Liver (tissue), 9 donors: ENCODE results near the gene LAGE3. TPM values are rescaled to one million over a fixed set of nuclear protein-coding genes. Genes with fewer than 3 reads are reported as not detected.

Source experiments
- DNase-seq: peaks from one replicate; pipeline ENCODE4 v3.0.0-alpha.2; 2017; ENCODE audit warnings: low spot score
- H3K27ac ChIP-seq, 2 donors: one replicate each; pipeline ENCODE4 v1.7.0; 2013; ENCODE audit warnings: inconsistent platforms in 2 of 2, low read length in 2 of 2, control low read depth in 1 of 2, low read depth in 1 of 2, mild to moderate bottlenecking in 1 of 2
- H3K27me3 ChIP-seq, 4 donors: one replicate each; pipeline versions ENCODE4 v1.6.1 to v1.7.0; 2013; ENCODE audit warnings: low read length in 3 of 4, inconsistent platforms in 1 of 4, mild to moderate bottlenecking in 1 of 4, moderate library complexity in 1 of 4; ENCODE audit not compliant: control insufficient read depth in 4 of 4, insufficient read depth in 4 of 4
- H3K36me3 ChIP-seq, 4 donors: one replicate each; pipeline versions ENCODE4 v1.6.1 to v1.7.0; 2013; ENCODE audit warnings: low read length in 3 of 4, mild to moderate bottlenecking in 3 of 4, low read depth in 1 of 4, moderate library complexity in 1 of 4; ENCODE audit not compliant: control insufficient read depth in 4 of 4, insufficient read depth in 3 of 4
- H3K4me1 ChIP-seq, 4 donors: one replicate each; pipeline versions ENCODE4 v1.6.1 to v1.7.0; 2013; ENCODE audit warnings: low read length in 3 of 4, mild to moderate bottlenecking in 3 of 4, moderate library complexity in 1 of 4; ENCODE audit not compliant: control insufficient read depth in 4 of 4, insufficient read depth in 4 of 4
- H3K4me3 ChIP-seq, 3 donors: one replicate each; pipeline versions ENCODE4 v1.6.1 to v1.7.0; 2013; ENCODE audit warnings: low read length in 3 of 3, control low read depth in 1 of 3, low read depth in 1 of 3, mild to moderate bottlenecking in 1 of 3
- H3K9ac ChIP-seq, 2 donors: one replicate each; pipeline ENCODE4 v1.7.0; 2013; ENCODE audit warnings: low read length in 2 of 2, mild to moderate bottlenecking in 2 of 2, moderate library complexity in 2 of 2, control low read depth in 1 of 2, low read depth in 1 of 2
- H3K9me3 ChIP-seq, 4 donors: one replicate each; pipeline versions ENCODE4 v1.6.1 to v1.7.0; 2013; ENCODE audit warnings: low read length in 3 of 4; ENCODE audit not compliant: control insufficient read depth in 4 of 4
- CTCF ChIP-seq: fragments of 150-350 bp; IDR thresholded peaks from 2 replicates; pipeline ENCODE4 v1.5.1; 2017; ENCODE audit warnings: improper control_type of control experiment, low read depth, low read length; ENCODE audit not compliant: missing input control
- EGR1 ChIP-seq, 2 donors: IDR thresholded peaks; 2 replicates each; pipeline ENCODE4 v1.6.1; 2016 to 2018; ENCODE audit warnings: antibody characterized with exemption in 2 of 2, low read depth in 2 of 2
- FOXA1 ChIP-seq: IDR thresholded peaks from 2 replicates; pipeline ENCODE4 v1.6.1; 2016; ENCODE audit warnings: antibody characterized with exemption
- GABPA ChIP-seq, 2 donors: IDR thresholded peaks in 1 of 2; conservative IDR thresholded peaks in 1 of 2; 2 replicates each; pipeline ENCODE4 v1.6.1; 2016; ENCODE audit warnings: antibody characterized with exemption in 2 of 2, mild to moderate bottlenecking in 1 of 2, moderate library complexity in 1 of 2
- HNF4G ChIP-seq: IDR thresholded peaks from 2 replicates; pipeline ENCODE4 v1.6.1; 2016; ENCODE audit warnings: antibody characterized with exemption
- JUND ChIP-seq, 2 donors: IDR thresholded peaks; 2 replicates each; pipeline ENCODE4 v1.6.1; 2016; ENCODE audit warnings: antibody characterized with exemption in 2 of 2
- NR2F2 ChIP-seq: IDR thresholded peaks from 2 replicates; pipeline ENCODE4 v1.6.1; 2016; ENCODE audit warnings: antibody characterized with exemption
- REST ChIP-seq: IDR thresholded peaks from 2 replicates; pipeline ENCODE4 v1.6.1; 2016; ENCODE audit warnings: antibody characterized with exemption, mild to moderate bottlenecking
- RXRA ChIP-seq, 2 donors: IDR thresholded peaks; 2 replicates each; pipeline ENCODE4 v1.6.1; 2017 to 2018; ENCODE audit warnings: antibody characterized with exemption in 2 of 2, mild to moderate bottlenecking in 1 of 2
- SP1 ChIP-seq: IDR thresholded peaks from 2 replicates; pipeline ENCODE4 v1.6.1; 2018; ENCODE audit warnings: antibody characterized with exemption, mild to moderate bottlenecking
- ZBTB33 ChIP-seq: IDR thresholded peaks from 2 replicates; pipeline ENCODE4 v1.6.1; 2016; ENCODE audit warnings: antibody characterized with exemption
- WGBS: extraction: QIAGEN DNeasy Blood & Tissue Kit; methylation state at CpG from one replicate; pipeline ENCODE4 v1.1.7; 2013; 5-methylcytosine and 5-hydroxymethylcytosine counted together
- polyA plus RNA-seq, 2 donors: library from polyadenylated mRNA; stranded (reverse) in 1 of 2; unstranded in 1 of 2; fragments of 200-250 nt in 1 of 2; fragments of >200 nt in 1 of 2; fragmentation: Nextera tagmentation in 1 of 2; extraction: Ambion mirVana in 1 of 2; gene quantifications; one replicate each; pipeline versions ENCODE4 v1.2.1 to v1.2.3, GENCODE V29; 2013 to 2015
- total RNA-seq, 2 donors: library from RNA; depleted of rRNA; stranded (reverse); fragments of >200 nt; gene quantifications; one replicate each; pipeline ENCODE4 v1.2.3, GENCODE V29; 2014
- donor health status: healthy.
- donor health status: healthy.
- donor health status: healthy.
- donor health status: healthy.
- donor health status: healthy.

Gene LAGE3
- total and polyA plus RNA-seq, 4 donors: 8.5 to 18.1 (median 12.7) TPM

- no peaks in the 10 kb centered on the region for H3K9me3 ChIP-seq
- H3K36me3 ChIP-seq: peaks cover 0 to 7% (median 2%) of the 10 kb centered on the region in 4 donors
- TF ChIP-seq HNF4G: no peak
- no peak overlapping the region for H3K4me3 ChIP-seq
- WGBS: 92% methylated on average over 17 of the region's 17 CpGs
- DNase-seq: no peak
- H3K9ac ChIP-seq: no peak overlapping the region
- H3K27ac ChIP-seq: no peak overlapping the region
- H3K27me3 ChIP-seq: no peaks in the 10 kb centered on the region
- H3K4me1 ChIP-seq: peaks cover 14 to 30% (median 22%) of the 10 kb centered on the region in 4 donors
These were observed 38.3 kb downstream of the LAGE3 start for GRCh38 chrX:154440623-154441357.

- Histone ChIP-seq H3K36me3 (peaks cover 0 to 10% (median 2%) of the 10 kb centered on the region in 4 donors), H3K27me3 (no peaks in the 10 kb centered on the region), H3K9me3 (no peaks in the 10 kb centered on the region), H3K4me1 (peaks cover 10 to 27% (median 17%) of the 10 kb centered on the region in 4 donors), H3K4me3 (no peak overlapping the region), H3K27ac (peak overlapping the region in 1 of 2 donors; percentile 67), H3K9ac (no peak overlapping the region)
- DNase-seq: no peak
- WGBS: 42% methylated on average over 18 of the region's 18 CpGs
- TF ChIP-seq FOXA1 (no peak), RXRA (IDR thresholded peaks at IDR 0.05) (peak; percentile 88 to 92), NR2F2 (peak; percentile 55), JUND (IDR thresholded peaks at IDR 0.05) (no peak), GABPA (IDR thresholded peaks at IDR 0.05 in 1 of 2, conservative IDR thresholded peaks at IDR 0.05 in 1 of 2) (peak; percentile 67 to 84), SP1 (peak; percentile 52)
These were observed 39.2 kb downstream of the LAGE3 start for GRCh38 chrX:154439841-154440240.

- Histone ChIP-seq H3K4me3 (peak overlapping the region; percentile 50 to 75 (median 75)), H3K27ac (no peak overlapping the region), H3K4me1 (peaks cover 10 to 18% (median 14%) of the 10 kb centered on the region in 4 donors), H3K36me3 (peaks cover 0 to 13% (median 5%) of the 10 kb centered on the region in 4 donors), H3K9me3 (no peaks in the 10 kb centered on the region), H3K9ac (no peak overlapping the region), H3K27me3 (no peaks in the 10 kb centered on the region)
- TF ChIP-seq NR2F2: no peak
- TF ChIP-seq CTCF: no peak
- TF ChIP-seq EGR1 (IDR thresholded peaks at IDR 0.05; ENCODE audit: low read depth in 2 of 2): no peak
- TF ChIP-seq ZBTB33: no peak
- no peak for TF ChIP-seq FOXA1
- TF ChIP-seq REST: no peak
- no peak for TF ChIP-seq HNF4G
- WGBS: 78% methylated on average over 28 of the region's 28 CpGs
- no peak for DNase-seq
These were observed 40.8 kb downstream of the LAGE3 start for GRCh38 chrX:154437971-154438893.
